HCT116 (cell line): ENCODE measurements around the gene SLC25A25. TPM values are rescaled to one million over a fixed set of nuclear protein-coding genes. Genes with fewer than 3 reads are reported as not detected.

Experiments used
- ATAC-seq: fragments of 200-7000 bp; cut with Tn5 transposase; 2 replicates; pipeline ENCODE4 v1.9.1; 2020; ENCODE audit warnings: mild to moderate bottlenecking, moderate library complexity
- BruUV-seq: library from RNA; stranded (reverse); fragments of 400-500 nt; replicated peaks from 2 replicates; lab custom pipeline; 2021; lab: Mats Ljungman, UMichigan
- CTCF ChIA-PET: fragments of 300-600 bp; sonication (Branson Sonifier 250); formaldehyde crosslinking; loops from one replicate; lab custom pipeline; 2021; ENCODE audit warnings: antibody characterized with exemption; lab: Charles Lee
- POLR2A ChIA-PET: fragments of 300-600, 350-600 bp; sonication (Branson Sonifier 250); formaldehyde crosslinking; loops from one replicate; lab custom pipeline; 2021; ENCODE audit warnings: antibody characterized with exemption; lab: Charles Lee
- RAD21 ChIA-PET, 2 experiments: fragments of 300-600 bp; sonication (Branson Sonifier 250); formaldehyde crosslinking; loops; one replicate each; lab custom pipeline; 2023; ENCODE audit warnings: low total read pairs in 2 of 2; ENCODE audit not compliant: uncharacterized antibody in 2 of 2, unreplicated experiment in 2 of 2, low non-redundant PET in 1 of 2; lab: Charles Lee
- DNase-seq: peaks from one replicate; pipeline ENCODE4 v3.0.0-alpha.2; 2010; ENCODE audit warnings: low read depth, low spot score
- H2AFZ ChIP-seq: fragments of 200-600 bp; shearing (Covaris generic), sonication (generic); 2 replicates; pipeline ENCODE4 v1.6.1; 2017; ENCODE audit warnings: low read depth, mixed run types, mixed read lengths, antibody characterized with exemption, low read length; ENCODE audit not compliant: poor library complexity, severe bottlenecking
- H3K27ac ChIP-seq: 2 replicates; pipeline ENCODE4 v1.5.1; 2012; ENCODE audit warnings: low read depth, low read length
- H3K27me3 ChIP-seq: fragments of 200-600 bp; sonication (generic); 2 replicates; pipeline ENCODE4 v1.6.1; 2016; ENCODE audit warnings: mixed run types, low read length, mixed read lengths; ENCODE audit not compliant: insufficient read depth
- H3K36me3 ChIP-seq, 2 experiments: fragments of 200-500 bp in 1 of 2; fragments of 200-600 bp in 1 of 2; sonication (Bioruptor generic) in 1 of 2; sonication (generic) in 1 of 2; 2 replicates each; pipeline versions ENCODE4 v1.5.1 to v1.6.1; 2014 to 2016; ENCODE audit warnings: low read length in 2 of 2, inconsistent platforms in 1 of 2, mixed read lengths in 1 of 2, mixed run types in 1 of 2; ENCODE audit not compliant: insufficient read depth in 2 of 2, control insufficient read depth in 1 of 2
- H3K4me1 ChIP-seq, 2 experiments: fragments of 200-600 bp in 1 of 2; sonication (generic) in 1 of 2; 2 replicates each; pipeline versions ENCODE4 v1.5.1 to v1.6.1; 2012 to 2017; ENCODE audit warnings: low read length in 2 of 2, inconsistent platforms in 1 of 2, mild to moderate bottlenecking in 1 of 2, mixed read lengths in 1 of 2, mixed run types in 1 of 2, moderate library complexity in 1 of 2; ENCODE audit not compliant: insufficient read depth in 2 of 2, control insufficient read depth in 1 of 2
- H3K4me2 ChIP-seq: fragments of 200-600 bp; sonication (generic); 2 replicates; pipeline ENCODE4 v1.6.1; 2017; ENCODE audit warnings: mixed run types, low read length, mixed read lengths
- H3K4me3 ChIP-seq, 2 experiments: fragments of 200-600 bp in 1 of 2; sonication (generic) in 1 of 2; replicated peaks in 1 of 2; 2 replicates each; pipeline ENCODE4 v1.5.1; 2011 to 2016; ENCODE audit warnings: low read length in 2 of 2, control low read depth in 1 of 2, low read depth in 1 of 2, mild to moderate bottlenecking in 1 of 2, mixed read lengths in 1 of 2, mixed run types in 1 of 2
- H3K79me2 ChIP-seq: fragments of 200-600 bp; sonication (generic); 2 replicates; pipeline ENCODE4 v1.6.1; 2017; ENCODE audit warnings: mild to moderate bottlenecking, mixed run types, low read length, moderate library complexity, mixed read lengths; ENCODE audit not compliant: insufficient read depth
- H3K9ac ChIP-seq: fragments of 200-600 bp; sonication (generic); 2 replicates; pipeline ENCODE4 v1.6.1; 2016; ENCODE audit warnings: low read length, mixed read lengths
- H3K9me2 ChIP-seq: fragments of 200-600 bp; sonication (generic), shearing (Covaris generic); 2 replicates; pipeline ENCODE4 v1.6.1; 2017; ENCODE audit warnings: mixed run types, mild to moderate bottlenecking, moderate library complexity; ENCODE audit not compliant: insufficient read depth
- H3K9me3 ChIP-seq, 2 experiments: fragments of 200-500 bp in 1 of 2; fragments of 200-600 bp in 1 of 2; sonication (Bioruptor generic) in 1 of 2; sonication (generic) in 1 of 2; 2 replicates each; pipeline ENCODE4 v1.6.1; 2014 to 2017; ENCODE audit warnings: low read length in 2 of 2, mixed read lengths in 2 of 2, inconsistent platforms in 1 of 2, low read depth in 1 of 2, mild to moderate bottlenecking in 1 of 2, mixed run types in 1 of 2, moderate library complexity in 1 of 2; ENCODE audit not compliant: control insufficient read depth in 1 of 2, insufficient read depth in 1 of 2
- H4K20me1 ChIP-seq: fragments of 200-600 bp; sonication (generic), shearing (Covaris generic); 2 replicates; pipeline ENCODE4 v1.6.1; 2017; ENCODE audit warnings: mixed run types, mild to moderate bottlenecking, moderate library complexity; ENCODE audit not compliant: insufficient read depth
- ATF3 ChIP-seq: IDR thresholded peaks from 2 replicates; pipeline ENCODE4 v1.6.1; 2012
- CBX3 ChIP-seq: IDR thresholded peaks from 2 replicates; pipeline ENCODE4 v1.6.1; 2012; ENCODE audit warnings: low read depth
- CEBPB ChIP-seq: IDR thresholded peaks from 2 replicates; pipeline ENCODE4 v1.6.1; 2012; ENCODE audit warnings: low read depth
- EGR1 ChIP-seq: IDR thresholded peaks from 2 replicates; pipeline ENCODE4 v1.6.1; 2012; ENCODE audit warnings: low read depth
- ELF1 ChIP-seq: IDR thresholded peaks from 2 replicates; pipeline ENCODE4 v1.6.1; 2012; ENCODE audit warnings: low read depth, borderline replicate concordance
- EZH2 ChIP-seq: fragments of 200-600 bp; sonication (generic); IDR thresholded peaks from 2 replicates; pipeline ENCODE4 v1.6.1; 2017; ENCODE audit warnings: antibody characterized with exemption, mixed run types
- EZH2phosphoT487 ChIP-seq: fragments of 200-600 bp; IDR thresholded peaks from 2 replicates; pipeline ENCODE4 v1.6.1; 2018; ENCODE audit warnings: antibody characterized with exemption, borderline replicate concordance
- FOSL1 ChIP-seq: IDR thresholded peaks from 2 replicates; pipeline ENCODE4 v1.6.1; 2012; ENCODE audit warnings: low read depth
- POLR2A ChIP-seq: IDR thresholded peaks from 2 replicates; pipeline ENCODE4 v1.7.0; 2011; ENCODE audit warnings: borderline replicate concordance; ENCODE audit not compliant: insufficient read depth, insufficient read length; ENCODE audit errors: extremely low read depth
- POLR2AphosphoS5 ChIP-seq: IDR thresholded peaks from 2 replicates; pipeline ENCODE4 v1.6.1; 2011; ENCODE audit warnings: mild to moderate bottlenecking, low read depth, low read length, moderate library complexity
- RAD21 ChIP-seq: IDR thresholded peaks from 2 replicates; pipeline ENCODE4 v1.6.1; 2012; ENCODE audit warnings: low read depth, mild to moderate bottlenecking
- REST ChIP-seq: IDR thresholded peaks from 2 replicates; pipeline ENCODE4 v1.6.1; 2012; ENCODE audit warnings: low read depth
- SIN3A ChIP-seq: IDR thresholded peaks from 2 replicates; pipeline ENCODE4 v1.6.1; 2012; ENCODE audit warnings: low read depth
- SP1 ChIP-seq: IDR thresholded peaks from 2 replicates; pipeline ENCODE4 v1.6.1; 2012; ENCODE audit warnings: low read depth
- SRF ChIP-seq: IDR thresholded peaks from 2 replicates; pipeline ENCODE4 v1.6.1; 2012; ENCODE audit warnings: low read depth
- TCF7L2 ChIP-seq: IDR thresholded peaks from 2 replicates; pipeline ENCODE4 v1.7.0; 2011; ENCODE audit warnings: borderline replicate concordance, inconsistent platforms; ENCODE audit not compliant: insufficient read depth, insufficient read length; ENCODE audit errors: extremely low read depth
- YY1 ChIP-seq: IDR thresholded peaks from 2 replicates; pipeline ENCODE4 v1.6.1; 2011; ENCODE audit warnings: low read length, low read depth, moderate library complexity, mild to moderate bottlenecking; ENCODE audit not compliant: insufficient replicate concordance; ENCODE audit errors: extremely low read depth
- ZNF274 ChIP-seq: fragments of 200-500 bp; sonication (Bioruptor generic); IDR thresholded peaks from 2 replicates; pipeline ENCODE4 v1.6.1; 2014; ENCODE audit warnings: mild to moderate bottlenecking, low read depth, low read length, inconsistent platforms
- intact Hi-C: fragments of 100-400 bp; cut with micrococcal nuclease; formaldehyde crosslinking; loops from 2 replicates; pipeline ENCODE4 v1.10.0; 2022
- total RNA-seq: library from RNA; stranded (reverse); gene quantifications from one replicate; pipeline ENCODE4 v1.2.1, GENCODE V29; 2021; ENCODE audit not compliant: unreplicated experiment
- TF ChIP-seq, protein P1 (sequence below): IDR thresholded peaks from 2 replicates; pipeline ENCODE4 v1.6.1; 2011; ENCODE audit warnings: mild to moderate bottlenecking, low read length, moderate library complexity; ENCODE audit not compliant: insufficient replicate concordance; ENCODE audit errors: extremely low read depth
- TF ChIP-seq, protein P2 (sequence below), 3 experiments: fragments of 200-600 bp in 1 of 3; sonication (generic) in 1 of 3; IDR thresholded peaks in 2 of 3; conservative IDR thresholded peaks in 1 of 3; 2 replicates each; pipeline ENCODE4 v1.5.1; 2012 to 2017; ENCODE audit warnings: low read depth in 2 of 3, low read length in 2 of 3, antibody characterized with exemption in 1 of 3, borderline replicate concordance in 1 of 3, control low read depth in 1 of 3, mild to moderate bottlenecking in 1 of 3, mixed read lengths in 1 of 3, mixed run types in 1 of 3, moderate library complexity in 1 of 3; ENCODE audit not compliant: insufficient read depth in 1 of 3

The SLC25A25 gene
- total RNA-seq, 1 experiment from 2014 or later = 15.3 TPM

- H4K20me1 ChIP-seq = no peaks in the 10 kb centered on the region
- DNase-seq (no peak), ATAC-seq (no peak)
- RAD21 ChIA-PET = no interaction called here
- no peaks in the 10 kb centered on the region for H3K9me2 ChIP-seq
- BruUV-seq = no TSS peak
- intact Hi-C loops = no loop called here
- H3K9me3 ChIP-seq = no peaks in the 10 kb centered on the region
- POLR2A ChIA-PET = interaction anchor here (1.1 kb wide), 1 partner anchor 17 kb away, joined by 3 read pairs; no protein-coding TSS in a partner anchor
- no peaks in the 10 kb centered on the region for H3K36me3 ChIP-seq
- no peak overlapping the region for H3K27ac ChIP-seq
- H3K9ac ChIP-seq = no peak overlapping the region
- CTCF ChIA-PET = no interaction called here
- no peak overlapping the region for H2AFZ ChIP-seq
- H3K79me2 ChIP-seq = no peaks in the 10 kb centered on the region
- H3K27me3 ChIP-seq = no peaks in the 10 kb centered on the region
- TF ChIP-seq CEBPB (no peak), RAD21 (no peak), POLR2AphosphoS5 (no peak), YY1 (no peak), SIN3A (no peak), FOSL1 (no peak), TCF7L2 (no peak), EZH2 (no peak), SP1 (no peak), EGR1 (no peak), SRF (no peak), POLR2A (no peak), ATF3 (no peak), EZH2phosphoT487 (no peak), ELF1 (no peak), ZNF274 (no peak), REST (no peak), CBX3 (no peak)
- TF ChIP-seq, protein P1, sequence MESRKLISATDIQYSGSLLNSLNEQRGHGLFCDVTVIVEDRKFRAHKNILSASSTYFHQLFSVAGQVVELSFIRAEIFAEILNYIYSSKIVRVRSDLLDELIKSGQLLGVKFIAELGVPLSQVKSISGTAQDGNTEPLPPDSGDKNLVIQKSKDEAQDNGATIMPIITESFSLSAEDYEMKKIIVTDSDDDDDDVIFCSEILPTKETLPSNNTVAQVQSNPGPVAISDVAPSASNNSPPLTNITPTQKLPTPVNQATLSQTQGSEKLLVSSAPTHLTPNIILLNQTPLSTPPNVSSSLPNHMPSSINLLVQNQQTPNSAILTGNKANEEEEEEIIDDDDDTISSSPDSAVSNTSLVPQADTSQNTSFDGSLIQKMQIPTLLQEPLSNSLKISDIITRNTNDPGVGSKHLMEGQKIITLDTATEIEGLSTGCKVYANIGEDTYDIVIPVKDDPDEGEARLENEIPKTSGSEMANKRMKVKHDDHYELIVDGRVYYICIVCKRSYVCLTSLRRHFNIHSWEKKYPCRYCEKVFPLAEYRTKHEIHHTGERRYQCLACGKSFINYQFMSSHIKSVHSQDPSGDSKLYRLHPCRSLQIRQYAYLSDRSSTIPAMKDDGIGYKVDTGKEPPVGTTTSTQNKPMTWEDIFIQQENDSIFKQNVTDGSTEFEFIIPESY = no peak
- TF ChIP-seq, protein P2, sequence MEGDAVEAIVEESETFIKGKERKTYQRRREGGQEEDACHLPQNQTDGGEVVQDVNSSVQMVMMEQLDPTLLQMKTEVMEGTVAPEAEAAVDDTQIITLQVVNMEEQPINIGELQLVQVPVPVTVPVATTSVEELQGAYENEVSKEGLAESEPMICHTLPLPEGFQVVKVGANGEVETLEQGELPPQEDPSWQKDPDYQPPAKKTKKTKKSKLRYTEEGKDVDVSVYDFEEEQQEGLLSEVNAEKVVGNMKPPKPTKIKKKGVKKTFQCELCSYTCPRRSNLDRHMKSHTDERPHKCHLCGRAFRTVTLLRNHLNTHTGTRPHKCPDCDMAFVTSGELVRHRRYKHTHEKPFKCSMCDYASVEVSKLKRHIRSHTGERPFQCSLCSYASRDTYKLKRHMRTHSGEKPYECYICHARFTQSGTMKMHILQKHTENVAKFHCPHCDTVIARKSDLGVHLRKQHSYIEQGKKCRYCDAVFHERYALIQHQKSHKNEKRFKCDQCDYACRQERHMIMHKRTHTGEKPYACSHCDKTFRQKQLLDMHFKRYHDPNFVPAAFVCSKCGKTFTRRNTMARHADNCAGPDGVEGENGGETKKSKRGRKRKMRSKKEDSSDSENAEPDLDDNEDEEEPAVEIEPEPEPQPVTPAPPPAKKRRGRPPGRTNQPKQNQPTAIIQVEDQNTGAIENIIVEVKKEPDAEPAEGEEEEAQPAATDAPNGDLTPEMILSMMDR (IDR thresholded peaks at IDR 0.05 in 2 of 3, conservative IDR thresholded peaks at IDR 0.05 in 1 of 3; ENCODE audit: borderline replicate concordance in 1 of 3, insufficient read depth in 1 of 3, low read depth in 2 of 3, low read length in 2 of 3) = no peak
- no peak overlapping the region for H3K4me3 ChIP-seq
- no peak overlapping the region for H3K4me2 ChIP-seq
- peaks cover 16 to 27% of the 10 kb centered on the region in 2 experiments; a peak in 3 of 4 replicates for H3K4me1 ChIP-seq
These were observed 8.6 kb upstream of the SLC25A25 start for GRCh38 chr9:128059365-128059983.
